Glutamatergic neuron (in vitro differentiated cells): Measurements from ENCODE around the gene ACSBG1. TPM values are rescaled to one million over a fixed set of nuclear protein-coding genes. Genes with fewer than 3 reads are reported as not detected.

Source experiments
- DNase-seq: peaks from one replicate; pipeline ENCODE4 v3.0.0; 2022
- H3K27ac Mint-ChIP-seq: one replicate; pipeline ENCODE4 v1.8.0; 2020; ENCODE audit warnings: mild to moderate bottlenecking, mixed read lengths, inconsistent platforms; ENCODE audit not compliant: unreplicated experiment
- H3K27me3 Mint-ChIP-seq: one replicate; pipeline ENCODE4 v1.8.0; 2020; ENCODE audit warnings: mild to moderate bottlenecking, moderate library complexity, mixed read lengths, inconsistent platforms; ENCODE audit not compliant: unreplicated experiment
- H3K36me3 Mint-ChIP-seq: one replicate; pipeline ENCODE4 v1.8.0; 2020; ENCODE audit warnings: mild to moderate bottlenecking, mixed read lengths, inconsistent platforms; ENCODE audit not compliant: unreplicated experiment
- H3K4me1 Mint-ChIP-seq: one replicate; pipeline ENCODE4 v1.8.0; 2020; ENCODE audit warnings: mild to moderate bottlenecking, low read depth, mixed read lengths, inconsistent platforms; ENCODE audit not compliant: unreplicated experiment
- H3K4me3 Mint-ChIP-seq: one replicate; pipeline ENCODE4 v1.8.0; 2020; ENCODE audit warnings: mild to moderate bottlenecking, mixed read lengths, inconsistent platforms; ENCODE audit not compliant: unreplicated experiment
- H3K9me3 Mint-ChIP-seq: one replicate; pipeline ENCODE4 v1.8.0; 2020; ENCODE audit warnings: mild to moderate bottlenecking, moderate library complexity, mixed read lengths, inconsistent platforms; ENCODE audit not compliant: unreplicated experiment
- CTCF ChIP-seq: fragments of 200-600 bp; sonication (generic); IDR thresholded peaks from one replicate; pipeline ENCODE4 v1.5.0; 2021; ENCODE audit not compliant: partially characterized antibody, unreplicated experiment
- total RNA-seq: library from RNA; stranded (reverse); fragmentation: NEBNext Ultra II Directional; extraction: Animal tissue kit (Norgen Biotek cat#: 25700); gene quantifications from one replicate; pipeline ENCODE4 v1.2.1, GENCODE V29; 2021; ENCODE audit not compliant: unreplicated experiment

ACSBG1 gene
- total RNA-seq, 1 donor from 2014 or later = not detected

GRCh38 chr15:78170848-78171773 lies 63.3 kb downstream of the ACSBG1 start:
- Mint-ChIP-seq H3K4me1 (no peaks in the 10 kb centered on the region), H3K27me3 (peaks cover 1% of the 10 kb centered on the region), H3K9me3 (peaks cover 2% of the 10 kb centered on the region), H3K4me3 (no peak overlapping the region), H3K36me3 (no peaks in the 10 kb centered on the region), H3K27ac (no peak overlapping the region)
- DNase-seq = no peak
- no peak for TF ChIP-seq CTCF

GRCh38 chr15:78168608-78169007 lies 65.8 kb downstream of the ACSBG1 start:
- H3K4me1 Mint-ChIP-seq = no peaks in the 10 kb centered on the region
- TF ChIP-seq CTCF = no peak
- DNase-seq = no peak
- no peaks in the 10 kb centered on the region for H3K36me3 Mint-ChIP-seq
- no peak overlapping the region for H3K27ac Mint-ChIP-seq
- H3K4me3 Mint-ChIP-seq = no peak overlapping the region
- no peaks in the 10 kb centered on the region for H3K9me3 Mint-ChIP-seq
- H3K27me3 Mint-ChIP-seq = peaks cover 1% of the 10 kb centered on the region

- no peak overlapping the region for H3K27ac Mint-ChIP-seq
- no peak for TF ChIP-seq CTCF
- no peak overlapping the region for H3K4me3 Mint-ChIP-seq
- H3K4me1 Mint-ChIP-seq = no peaks in the 10 kb centered on the region
- no peaks in the 10 kb centered on the region for H3K36me3 Mint-ChIP-seq
- DNase-seq = no peak
- peaks cover 2% of the 10 kb centered on the region for H3K27me3 Mint-ChIP-seq
- H3K9me3 Mint-ChIP-seq = no peaks in the 10 kb centered on the region
Observed at GRCh38 chr15:78167227-78167888, 67.0 kb downstream of the ACSBG1 start.

- no peak for DNase-seq
- Mint-ChIP-seq H3K9me3 (no peaks in the 10 kb centered on the region), H3K27me3 (peaks cover 2% of the 10 kb centered on the region), H3K36me3 (no peaks in the 10 kb centered on the region), H3K4me3 (no peak overlapping the region), H3K4me1 (no peaks in the 10 kb centered on the region), H3K27ac (no peak overlapping the region)
- TF ChIP-seq CTCF = no peak
Observed at GRCh38 chr15:78164010-78164409, 70.4 kb downstream of the ACSBG1 start.

- H3K9me3 Mint-ChIP-seq = no peaks in the 10 kb centered on the region
- H3K36me3 Mint-ChIP-seq = no peaks in the 10 kb centered on the region
- peaks cover 2% of the 10 kb centered on the region for H3K27me3 Mint-ChIP-seq
- no peak overlapping the region for H3K27ac Mint-ChIP-seq
- TF ChIP-seq CTCF = no peak
- no peaks in the 10 kb centered on the region for H3K4me1 Mint-ChIP-seq
- DNase-seq = no peak
- H3K4me3 Mint-ChIP-seq = no peak overlapping the region
Observed at GRCh38 chr15:78162038-78162437, 72.3 kb downstream of the ACSBG1 start.
